K562 (cell line): ENCODE results near the gene ITPRIP. TPM values are rescaled to one million over a fixed set of nuclear protein-coding genes. Genes with fewer than 3 reads are reported as not detected.

Experiments
- ATAC-seq: fragments of 200-7000 bp; cut with Tn5 transposase; 3 replicates; pipeline ENCODE4 v1.9.1; 2020; ENCODE audit warnings: moderate library complexity
- BruUV-seq: library from RNA; stranded (reverse); fragments of 400-500 nt; replicated peaks from 2 replicates; lab custom pipeline; 2021; lab: Mats Ljungman, UMichigan
- CTCF ChIA-PET: fragments of 300-600 bp; formaldehyde crosslinking; extraction: SDS; loops from one replicate; lab custom pipeline; 2021; ENCODE audit warnings: low intra/inter-chr PET ratio; lab: Yijun Ruan, JAX
- POLR2A ChIA-PET: fragments of 300-600, 350-650 bp; sonication (Branson Sonifier 250); formaldehyde crosslinking; extraction: SDS; loops from one replicate; lab custom pipeline; 2021; ENCODE audit warnings: antibody characterized with exemption, inconsistent platforms; lab: Yijun Ruan, JAX
- DNase-seq, 4 experiments: peaks; one replicate each; pipeline versions ENCODE4 v3.0.0 to v3.0.0-alpha.2; 2011 to 2018; ENCODE audit warnings: low spot score in 3 of 4, mixed read lengths in 3 of 4; ENCODE audit errors: extremely low read depth in 1 of 4
- FAIRE-seq: peaks from 2 replicates; lab custom pipeline; 2011; peaks lifted over from hg19 to GRCh38; lab: Jason Lieb, UNC
- H2AFZ ChIP-seq: 2 replicates; pipeline ENCODE4 v1.6.0; 2011; ENCODE audit warnings: low read depth, low read length, control low read depth, inconsistent platforms
- H3K27ac ChIP-seq: fragments of 200-600 bp; 3 replicates; pipeline ENCODE4 v1.8.0; 2011; ENCODE audit warnings: low read depth, mild to moderate bottlenecking, control low read depth, inconsistent platforms, low read length, moderate library complexity, mixed read lengths; ENCODE audit errors: extremely low read depth
- H3K27me3 ChIP-seq, 2 experiments: fragments of 300-600 bp in 1 of 2; 2 replicates in 1 of 2; 3 replicates in 1 of 2; pipeline versions ENCODE4 v1.6.0 to v1.8.0; 2011; ENCODE audit warnings: inconsistent platforms in 2 of 2, low read length in 2 of 2, mild to moderate bottlenecking in 1 of 2, mixed read lengths in 1 of 2, moderate library complexity in 1 of 2; ENCODE audit not compliant: control insufficient read depth in 2 of 2, insufficient read depth in 2 of 2
- H3K36me3 ChIP-seq: fragments of 300-600 bp; 3 replicates; pipeline ENCODE4 v1.8.0; 2011; ENCODE audit warnings: mild to moderate bottlenecking, low read length, inconsistent platforms; ENCODE audit not compliant: control insufficient read depth, insufficient read depth
- H3K4me1 ChIP-seq, 2 experiments: fragments of 200-600 bp in 1 of 2; replicated peaks in 1 of 2; 2 replicates in 1 of 2; 3 replicates in 1 of 2; pipeline versions ENCODE4 v1.5.1 to v1.8.0; 2011; ENCODE audit warnings: inconsistent platforms in 2 of 2, low read length in 2 of 2, mild to moderate bottlenecking in 1 of 2, mixed read lengths in 1 of 2, moderate library complexity in 1 of 2; ENCODE audit not compliant: control insufficient read depth in 2 of 2, insufficient read depth in 2 of 2
- H3K4me2 ChIP-seq: 2 replicates; pipeline ENCODE4 v1.6.1; 2011; ENCODE audit warnings: low read length, control low read depth, inconsistent platforms, mixed read lengths; ENCODE audit not compliant: insufficient read depth
- H3K4me3 ChIP-seq: fragments of 200-600 bp; sonication (generic), shearing (Covaris generic); 2 replicates; pipeline ENCODE4 v1.5.1; 2016; ENCODE audit warnings: control low read depth, inconsistent platforms
- H3K79me2 ChIP-seq: fragments of 200-600 bp; 3 replicates; pipeline ENCODE4 v1.8.0; 2011; ENCODE audit warnings: low read length, inconsistent platforms; ENCODE audit not compliant: control insufficient read depth, insufficient read depth
- H3K9ac ChIP-seq, 2 experiments: 2 replicates each; pipeline versions ENCODE4 v1.6.0 to v1.6.1; 2011; ENCODE audit warnings: low read depth in 2 of 2, low read length in 2 of 2, control low read depth in 1 of 2, inconsistent platforms in 1 of 2, mild to moderate bottlenecking in 1 of 2, mixed read lengths in 1 of 2; ENCODE audit not compliant: insufficient read depth in 1 of 2
- H3K9me1 ChIP-seq: one replicate; pipeline ENCODE4 v1.6.0; 2011; ENCODE audit warnings: inconsistent platforms, mild to moderate bottlenecking, low read length, moderate library complexity; ENCODE audit not compliant: control insufficient read depth, insufficient read depth
- H3K9me3 ChIP-seq: replicated peaks from 2 replicates; pipeline ENCODE4 v1.5.1; 2011; ENCODE audit warnings: low read depth, low read length, inconsistent platforms; ENCODE audit not compliant: control insufficient read depth, insufficient read depth
- H4K20me1 ChIP-seq: replicated peaks from 2 replicates; pipeline ENCODE4 v1.6.1; 2011; ENCODE audit warnings: low read length, inconsistent platforms, mixed read lengths; ENCODE audit not compliant: control insufficient read depth, insufficient read depth
- E2F6 ChIP-seq, 2 experiments: IDR thresholded peaks; 2 replicates each; pipeline ENCODE4 v1.6.1; 2011; ENCODE audit warnings: borderline replicate concordance in 1 of 2, control low read depth in 1 of 2, low read depth in 1 of 2, low read length in 1 of 2, mild to moderate bottlenecking in 1 of 2, mixed read lengths in 1 of 2, moderate library complexity in 1 of 2; ENCODE audit not compliant: insufficient read depth in 1 of 2, insufficient read length in 1 of 2, poor library complexity in 1 of 2, severe bottlenecking in 1 of 2; ENCODE audit errors: extremely low read depth in 1 of 2
- ELK3 ChIP-seq: fragments of 450-650 bp; formaldehyde crosslinking; IDR thresholded peaks from 2 replicates; pipeline ENCODE4 v1.4.0; 2020; ENCODE audit warnings: mild to moderate bottlenecking
- FIP1L1 ChIP-seq: fragments of 200-400 bp; formaldehyde crosslinking; IDR thresholded peaks from 2 replicates; pipeline ENCODE4 v1.6.1; 2018; ENCODE audit warnings: mild to moderate bottlenecking, low read depth, low read length; ENCODE audit not compliant: poor library complexity, severe bottlenecking
- HMG20A ChIP-seq: fragments of 450-650 bp; formaldehyde crosslinking; conservative IDR thresholded peaks from 2 replicates; pipeline ENCODE4 v1.4.0; 2020; ENCODE audit warnings: mild to moderate bottlenecking, mixed read lengths
- POLR2H ChIP-seq: IDR thresholded peaks from 2 replicates; pipeline ENCODE4 v1.6.1; 2016; ENCODE audit warnings: missing genetic modification characterization, low read depth, mild to moderate bottlenecking, control low read depth, missing compliant biosample characterization, moderate library complexity
- TRIM25 ChIP-seq: fragments of 450-650 bp; IDR thresholded peaks from 2 replicates; pipeline ENCODE4 v1.7.0; 2016; ENCODE audit warnings: borderline replicate concordance
- ZBTB9 ChIP-seq: fragments of 450-650 bp; formaldehyde crosslinking; IDR thresholded peaks from 2 replicates; pipeline ENCODE4 v1.4.0; 2020; ENCODE audit warnings: mild to moderate bottlenecking, moderate library complexity
- ZNF354B ChIP-seq: fragments of 250-450 bp; sonication (Bioruptor Pico); IDR thresholded peaks from 2 replicates; pipeline ENCODE4 v1.4.0; 2020
- WGBS: fragments of 100-300 bp; shearing (Covaris generic); methylation state at CpG from one replicate; pipeline ENCODE4 v1.1.6; 2016; ENCODE audit warnings: low coverage, mixed read lengths; ENCODE audit not compliant: insufficient coverage; ENCODE audit errors: missing lambda C conversion rate; 5-methylcytosine and 5-hydroxymethylcytosine counted together
- in situ Hi-C: fragments of 300-500 bp; cut with MboI; formaldehyde crosslinking; loops from 4 replicates; pipeline ENCODE4 v1.15.0; 2018; ENCODE audit warnings: inconsistent platforms, mixed read lengths
- intact Hi-C: fragments of 100-400 bp; cut with micrococcal nuclease; formaldehyde crosslinking; loops from 2 replicates; pipeline ENCODE4 v1.14.2; 2022
- polyA plus RNA-seq, 8 experiments: library from polyadenylated mRNA; depleted of rRNA in 4 of 8; stranded (reverse) in 5 of 8; unstranded in 3 of 8; fragments of >200 nt; fragmentation: Nextera tagmentation in 2 of 8; fragmentation: Illumina TruSeq in 1 of 8; extraction: Ambion mirVana in 2 of 8; extraction: Trizol in 1 of 8; gene quantifications; 2 replicates each; pipeline versions ENCODE4 v1.2.1 to v1.2.3, GENCODE V29; 2011 to 2014; ENCODE audit warnings: inconsistent platforms in 1 of 8, missing spikeins in 1 of 8
- total RNA-seq, 7 experiments: library from RNA; depleted of rRNA in 6 of 7; stranded (reverse); fragments of >200 nt in 6 of 7; fragmentation: Illumina TruSeq in 2 of 7; extraction: Trizol in 2 of 7; gene quantifications; 2 replicates each; pipeline versions ENCODE4 v1.2.1 to v1.2.3, GENCODE V29; 2011 to 2021; ENCODE audit warnings: low replicate concordance in 1 of 7

ITPRIP gene
- total and polyA plus RNA-seq, 9 of the 15 experiments (the other 6 are each of a cell fraction or from before 2014, with no cell fraction given), result 4.4 to 28.5 (median 10.9) TPM

- DNase-seq, result no peak
- ChIA-PET CTCF (no interaction called here), POLR2A (interaction anchor here (1.5 kb wide), 1 partner anchor 13 kb away, joined by 3 read pairs; no protein-coding TSS in a partner anchor)
- Histone ChIP-seq H3K4me2 (no peak overlapping the region), H3K9me1 (peaks cover 8% of the 10 kb centered on the region), H3K9me3 (no peaks in the 10 kb centered on the region), H3K4me1 (no peaks in the 10 kb centered on the region; a peak in 2 of 5 replicates), H3K79me2 (peaks cover 98% of the 10 kb centered on the region), H3K36me3 (peaks cover 76% of the 10 kb centered on the region; the same call in 2 of the 3 replicates), H2AFZ (no peak overlapping the region), H3K27ac (no peak overlapping the region), H3K9ac (no peak overlapping the region), H3K4me3 (no peak overlapping the region), H3K27me3 (no peaks in the 10 kb centered on the region)
- in situ Hi-C loops (no loop called here), intact Hi-C loops (no loop called here)
- BruUV-seq, result no TSS peak
- no peak for FAIRE-seq
- 83% methylated on average over 2 of the region's 5 CpGs for WGBS
- TF ChIP-seq FIP1L1, result no peak
- TF ChIP-seq ZBTB9 (CRISPR knock-in tag), result no peak
- no peak for TF ChIP-seq ZNF354B
- no peak for TF ChIP-seq HMG20A (CRISPR knock-in tag)
- TF ChIP-seq TRIM25, result no peak
- TF ChIP-seq ELK3 (CRISPR knock-in tag), result no peak
- TF ChIP-seq E2F6 (IDR thresholded peaks at IDR 0.05; ENCODE audit: borderline replicate concordance in 1 of 2, extremely low read depth in 1 of 2, insufficient read depth in 1 of 2, insufficient read length in 1 of 2, low read depth in 1 of 2, low read length in 1 of 2, poor library complexity in 1 of 2, severe bottlenecking in 1 of 2), result no peak
- TF ChIP-seq POLR2H (tag), result no peak
- TF ChIP-seq, all 486 proteins: peak for 0
- no peak for ATAC-seq
- H4K20me1 ChIP-seq, result peaks cover 63% of the 10 kb centered on the region
These were observed 19.9 kb downstream of the ITPRIP start for GRCh38 chr10:104318326-104318725.
